Tibial artery (tissue), 4 donors: ENCODE data around the gene COBLL1.

Experiments used
- DNase-seq, 2 donors: peaks; one replicate each; pipeline ENCODE4 v3.0.0-alpha.2; 2019
- H3K27ac ChIP-seq, 2 donors: fragments of 200-600 bp; sonication (generic) in 1 of 2; 1 replicate in 1 of 2; 2 replicates in 1 of 2; pipeline ENCODE4 v1.5.1; 2018 to 2019; ENCODE audit warnings: mild to moderate bottlenecking in 1 of 2
- H3K27me3 ChIP-seq, 2 donors: fragments of 200-600 bp; sonication (generic) in 1 of 2; one replicate each; pipeline versions ENCODE4 v1.5.1 to v1.6.0; 2016 to 2019
- H3K36me3 ChIP-seq, 3 donors: fragments of 200-600 bp; sonication (generic) in 2 of 3; one replicate each; pipeline ENCODE4 v1.5.1; 2016 to 2019; ENCODE audit warnings: mild to moderate bottlenecking in 2 of 3
- H3K4me1 ChIP-seq, 4 donors: fragments of 200-600 bp; sonication (generic) in 2 of 4; 1 replicate in 3 of 4; 2 replicates in 1 of 4; pipeline ENCODE4 v1.5.1; 2016 to 2019
- H3K4me3 ChIP-seq, 2 donors: fragments of 200-600 bp; sonication (generic) in 1 of 2; 1 replicate in 1 of 2; 2 replicates in 1 of 2; pipeline ENCODE4 v1.5.1; 2018 to 2019; ENCODE audit warnings: mild to moderate bottlenecking in 2 of 2
- H3K9me3 ChIP-seq, 3 donors: fragments of 200-600 bp; sonication (generic) in 1 of 3; one replicate each; pipeline ENCODE4 v1.5.1; 2016 to 2019
- CTCF ChIP-seq, 2 experiments: fragments of 200-600 bp in 1 of 2; fragments of 450-650 bp in 1 of 2; IDR thresholded peaks; one replicate each; pipeline ENCODE4 v1.5.1; 2017 to 2019; ENCODE audit warnings: antibody characterized with exemption in 2 of 2, mild to moderate bottlenecking in 1 of 2, moderate library complexity in 1 of 2
- intact Hi-C: fragments of 100-400 bp; cut with DNase I; formaldehyde crosslinking; loops from one replicate; pipeline ENCODE4 v1.15.0; 2023; ENCODE audit warnings: low total_unique reads

Gene COBLL1

GRCh38 chr2:164746713-164747112, 94.9 kb downstream of the COBLL1 start:
- TF ChIP-seq CTCF (IDR thresholded peaks at IDR 0.05) = no peak
- H3K4me1 ChIP-seq = peaks cover 0 to 85% (median 8%) of the 10 kb centered on the region in 4 donors
- intact Hi-C loops = no loop called here

GRCh38 chr2:164745012-164745797, 96.4 kb downstream of the COBLL1 start:
- intact Hi-C loops = no loop called here
- H3K4me1 ChIP-seq = peaks cover 0 to 82% (median 6%) of the 10 kb centered on the region in 4 donors
- no peaks in the 10 kb centered on the region for H3K36me3 ChIP-seq
- H3K4me3 ChIP-seq = no peak overlapping the region
- no peak for TF ChIP-seq CTCF (IDR thresholded peaks at IDR 0.05)
- no peak for DNase-seq
- H3K27me3 ChIP-seq = no peaks in the 10 kb centered on the region
- H3K9me3 ChIP-seq = no peaks in the 10 kb centered on the region
- H3K27ac ChIP-seq = no peak overlapping the region

More at GRCh38 chr2:164746713-164747112, 94.9 kb downstream of the COBLL1 start:
- Histone ChIP-seq H3K4me3 (no peak overlapping the region), H3K27me3 (no peaks in the 10 kb centered on the region), H3K27ac (no peak overlapping the region), H3K9me3 (no peaks in the 10 kb centered on the region), H3K36me3 (no peaks in the 10 kb centered on the region)
- DNase-seq = no peak

- peaks cover 0 to 84% (median 17%) of the 10 kb centered on the region in 4 donors for H3K4me1 ChIP-seq
- intact Hi-C loops = no loop called here
- no peak overlapping the region for H3K27ac ChIP-seq
- no peak overlapping the region for H3K4me3 ChIP-seq
- H3K9me3 ChIP-seq = no peaks in the 10 kb centered on the region
- DNase-seq = no peak
- H3K27me3 ChIP-seq = no peaks in the 10 kb centered on the region
- TF ChIP-seq CTCF (IDR thresholded peaks at IDR 0.05) = no peak
- H3K36me3 ChIP-seq = no peaks in the 10 kb centered on the region
Observed at GRCh38 chr2:164742738-164743317, 98.8 kb downstream of the COBLL1 start.

- peak overlapping the region; percentile 52 to 62 for H3K27ac ChIP-seq
- intact Hi-C loops = loop anchor here (5.0 kb wide), 2 partner anchors 102 to 172 kb away; partner anchors contain the start of gene COBLL1
- H3K4me3 ChIP-seq = no peak overlapping the region
Observed at GRCh38 chr2:164739966-164740365, 101.7 kb downstream of the COBLL1 start.

GRCh38 chr2:164737612-164738081, 104.0 kb downstream of the COBLL1 start:
- peak in 1 of 2 donors; percentile 54 for DNase-seq
- peak; percentile 64 to 80 for TF ChIP-seq CTCF (IDR thresholded peaks at IDR 0.05)
- Histone ChIP-seq H3K27ac (peak overlapping the region; percentile 32 to 36), H3K36me3 (no peaks in the 10 kb centered on the region), H3K4me3 (no peak overlapping the region), H3K4me1 (peaks cover 0 to 58% (median 17%) of the 10 kb centered on the region in 4 donors), H3K9me3 (no peaks in the 10 kb centered on the region), H3K27me3 (no peaks in the 10 kb centered on the region)
- intact Hi-C loops = loop anchor here (5.0 kb wide), 2 partner anchors 105 to 175 kb away; partner anchors contain the start of gene COBLL1

More at GRCh38 chr2:164739966-164740365, 101.7 kb downstream of the COBLL1 start:
- H3K27me3 ChIP-seq = no peaks in the 10 kb centered on the region
- peaks cover 0 to 68% (median 17%) of the 10 kb centered on the region in 4 donors for H3K4me1 ChIP-seq
- H3K36me3 ChIP-seq = no peaks in the 10 kb centered on the region
- TF ChIP-seq CTCF (IDR thresholded peaks at IDR 0.05) = no peak
- no peaks in the 10 kb centered on the region for H3K9me3 ChIP-seq
- DNase-seq = no peak
